ENCODE measurements around the gene CMAS. TPM values are rescaled to one million over a fixed set of nuclear protein-coding genes. Genes with fewer than 3 reads are reported as not detected.

Gene CMAS
- total RNA-seq, 1 donor from 2014 or later = 13.7 TPM

DNA sequence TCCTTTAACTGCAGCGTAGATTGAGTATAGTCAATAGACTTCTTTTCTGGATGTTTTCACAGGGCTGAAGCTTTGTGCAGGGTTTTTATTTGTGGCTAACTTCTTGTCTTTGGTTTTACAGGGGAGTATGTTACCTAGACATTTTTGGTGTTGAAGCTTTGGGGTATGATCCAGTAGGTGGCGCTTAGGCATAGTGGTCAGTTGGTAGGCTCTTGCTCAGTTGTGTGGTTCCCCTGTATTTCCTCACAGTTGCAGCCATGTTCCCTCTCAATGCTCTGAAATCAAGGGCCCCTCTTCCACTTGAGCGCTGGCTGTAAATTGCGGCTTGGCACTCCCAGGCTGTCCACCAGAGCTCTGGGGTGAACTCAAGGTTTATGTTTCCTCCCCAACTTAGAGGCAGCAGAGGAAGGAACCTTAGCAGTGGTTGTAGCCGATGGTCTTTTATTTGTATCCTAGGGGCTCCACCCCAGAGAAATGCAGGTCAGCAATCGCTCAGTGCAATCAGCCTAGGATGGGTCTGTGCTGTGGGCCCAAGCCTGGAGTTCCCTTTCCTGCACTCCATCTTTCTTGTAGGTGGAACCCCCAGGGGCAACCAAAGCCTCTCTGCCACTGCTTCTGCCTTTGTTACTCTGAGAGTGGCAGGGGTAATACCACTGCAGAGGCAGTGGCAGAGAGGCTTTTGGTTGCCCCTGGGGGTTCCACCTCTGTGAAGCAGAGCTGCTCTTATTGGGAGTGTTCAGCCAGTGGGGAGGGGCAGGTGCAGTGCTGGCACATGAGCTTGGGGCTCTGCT lies 55.1 kb downstream of the CMAS start:
- intact Hi-C loops (cut with DNase I) = loop anchor here (1.0 to 10.0 kb wide), 3 partner anchors 234 to 1356 kb away; no protein-coding TSS in a partner anchor
- Histone ChIP-seq H3K9me3 (no peaks in the 10 kb centered on the region), H3K4me3 (no peak overlapping the region), H3K36me3 (no peaks in the 10 kb centered on the region), H3K27ac (no peak overlapping the region), H3K27me3 (no peaks in the 10 kb centered on the region), H3K4me1 (no peaks in the 10 kb centered on the region)
- no peak for DNase-seq (ENCODE audit: low spot score in 2 of 2)
- TF ChIP-seq CTCF (IDR thresholded peaks at IDR 0.05) = peak; percentile 16 to 50 (median 36)

GRCh38 chr12:22101749-22102243 lies 55.8 kb downstream of the CMAS start:
- H3K36me3 ChIP-seq = no peaks in the 10 kb centered on the region
- TF ChIP-seq CTCF (IDR thresholded peaks at IDR 0.05) = no peak
- no peaks in the 10 kb centered on the region for H3K9me3 ChIP-seq
- no peaks in the 10 kb centered on the region for H3K4me1 ChIP-seq
- no peak overlapping the region for H3K4me3 ChIP-seq
- H3K27me3 ChIP-seq = no peaks in the 10 kb centered on the region
- intact Hi-C loops (cut with DNase I) = loop anchor here (1.0 to 10.0 kb wide), 3 partner anchors 234 to 1357 kb away; no protein-coding TSS in a partner anchor
- no peak for DNase-seq (ENCODE audit: low spot score in 2 of 2)
- H3K27ac ChIP-seq = no peak overlapping the region

DNA sequence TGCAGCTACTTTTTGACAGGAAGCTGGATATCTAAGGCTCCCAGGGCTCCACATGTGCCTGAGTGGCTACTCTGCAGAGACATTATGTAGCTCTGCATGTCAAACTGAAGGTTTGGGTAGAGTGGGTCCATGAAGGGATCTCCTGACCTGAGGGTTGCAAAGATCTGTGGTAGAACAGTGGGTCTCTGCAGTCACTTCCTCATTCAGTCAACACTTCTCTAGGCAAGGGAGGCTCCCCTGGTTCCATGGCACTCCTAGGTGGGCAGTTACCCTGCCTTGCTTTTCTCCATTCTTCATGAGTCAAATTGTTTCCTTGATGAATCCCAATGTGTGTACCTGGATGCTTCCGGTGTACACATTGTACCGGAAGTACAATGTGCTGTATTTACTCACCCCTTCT lies 57.4 kb downstream of the CMAS start:
- Histone ChIP-seq H3K27me3 (no peaks in the 10 kb centered on the region), H3K4me1 (no peaks in the 10 kb centered on the region), H3K36me3 (no peaks in the 10 kb centered on the region), H3K9me3 (no peaks in the 10 kb centered on the region), H3K4me3 (no peak overlapping the region), H3K27ac (no peak overlapping the region)
- TF ChIP-seq CTCF (IDR thresholded peaks at IDR 0.05) = no peak
- intact Hi-C loops (cut with DNase I) = loop anchor here (5.0 to 10.0 kb wide), 2 partner anchors 339 to 1359 kb away; no protein-coding TSS in a partner anchor
- no peak for DNase-seq (ENCODE audit: low spot score in 2 of 2)

GRCh38 chr12:22105542-22105941 lies 59.5 kb downstream of the CMAS start:
- H3K4me1 ChIP-seq = no peaks in the 10 kb centered on the region
- TF ChIP-seq CTCF (IDR thresholded peaks at IDR 0.05) = no peak
- H3K27me3 ChIP-seq = no peaks in the 10 kb centered on the region
- H3K27ac ChIP-seq = no peak overlapping the region
- no peaks in the 10 kb centered on the region for H3K36me3 ChIP-seq
- no peaks in the 10 kb centered on the region for H3K9me3 ChIP-seq
- DNase-seq (ENCODE audit: low spot score in 2 of 2) = no peak
- intact Hi-C loops (cut with DNase I) = loop anchor here (10.0 kb wide), 1 partner anchor 1361 kb away; no protein-coding TSS in a partner anchor
- H3K4me3 ChIP-seq = no peak overlapping the region

- H3K9me3 ChIP-seq = no peaks in the 10 kb centered on the region
- no peaks in the 10 kb centered on the region for H3K27me3 ChIP-seq
- no peaks in the 10 kb centered on the region for H3K36me3 ChIP-seq
- no peaks in the 10 kb centered on the region for H3K4me1 ChIP-seq
- no peak overlapping the region for H3K27ac ChIP-seq
- no peak for TF ChIP-seq CTCF (IDR thresholded peaks at IDR 0.05)
- H3K4me3 ChIP-seq = no peak overlapping the region
- intact Hi-C loops (cut with DNase I) = no loop called here
- no peak for DNase-seq (ENCODE audit: low spot score in 2 of 2)
These were observed 64.2 kb downstream of the CMAS start for GRCh38 chr12:22110176-22110575.

Other genes with a start within 250 kb of the CMAS start
- gene ABCC9, start 104.8 kb upstream of the CMAS start, total RNA-seq = 19.8 TPM

Data from ascending aorta (tissue), 2 donors.